Measurements from ENCODE around the gene ECSCR. TPM values are rescaled to one million over a fixed set of nuclear protein-coding genes. Genes with fewer than 3 reads are reported as not detected.

ECSCR gene
- total RNA-seq, 1 donor from 2014 or later, result 37.1 TPM

DNA sequence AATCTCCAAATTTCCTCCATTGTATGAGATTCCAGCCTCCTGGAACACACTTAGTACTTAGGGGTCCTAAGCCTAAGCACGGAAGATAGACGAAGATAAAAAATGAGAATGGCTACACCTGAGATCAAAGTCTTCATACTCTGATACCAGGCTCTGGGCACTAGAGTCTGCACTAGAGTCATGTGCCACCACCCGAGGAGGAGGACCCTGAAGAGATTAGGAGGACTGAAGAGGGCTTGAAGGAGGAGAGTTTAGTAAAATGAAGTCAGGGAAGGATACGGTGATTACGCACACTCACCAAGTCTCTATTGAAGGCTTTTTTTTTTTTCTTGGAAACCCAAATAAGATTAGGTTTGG lies 58.1 kb downstream of the ECSCR start:
- H3K4me3 ChIP-seq, result peak overlapping the region in 1 of 2 donors; percentile 40
- H3K4me1 ChIP-seq, result peaks cover 16% of the 10 kb centered on the region
- intact Hi-C loops (cut with DNase I), result no loop called here
- H3K27ac ChIP-seq, result peak overlapping the region; percentile 82
- no peak for TF ChIP-seq POLR2A (IDR thresholded peaks at IDR 0.05)
- TF ChIP-seq POLR2AphosphoS5 (IDR thresholded peaks at IDR 0.05; ENCODE audit: insufficient read depth in 1 of 2, low read depth in 1 of 2), result no peak
- no peak for TF ChIP-seq CTCF (IDR thresholded peaks at IDR 0.05)
- no peaks in the 10 kb centered on the region for H3K9me3 ChIP-seq
- DNase-seq (ENCODE audit: extremely low spot score in 2 of 2), result no peak
- H3K27me3 ChIP-seq, result no peaks in the 10 kb centered on the region
- no peaks in the 10 kb centered on the region for H3K36me3 ChIP-seq

GRCh38 chr5:139403787-139404483 lies 58.6 kb downstream of the ECSCR start, which contains the start of gene SPATA24:
SPATA24 (minus strand) TSS chr5:139404089; CDS start chr5:139404060, 29 bp downstream.
- TF ChIP-seq POLR2A (IDR thresholded peaks at IDR 0.05), result peak in 1 of 2 donors; percentile 8
- TF ChIP-seq CTCF (IDR thresholded peaks at IDR 0.05), result no peak
- peak; percentile 90 for TF ChIP-seq POLR2AphosphoS5 (IDR thresholded peaks at IDR 0.05; ENCODE audit: insufficient read depth in 1 of 2, low read depth in 1 of 2)
- H3K9me3 ChIP-seq, result no peaks in the 10 kb centered on the region
- intact Hi-C loops (cut with DNase I), result no loop called here

DNA sequence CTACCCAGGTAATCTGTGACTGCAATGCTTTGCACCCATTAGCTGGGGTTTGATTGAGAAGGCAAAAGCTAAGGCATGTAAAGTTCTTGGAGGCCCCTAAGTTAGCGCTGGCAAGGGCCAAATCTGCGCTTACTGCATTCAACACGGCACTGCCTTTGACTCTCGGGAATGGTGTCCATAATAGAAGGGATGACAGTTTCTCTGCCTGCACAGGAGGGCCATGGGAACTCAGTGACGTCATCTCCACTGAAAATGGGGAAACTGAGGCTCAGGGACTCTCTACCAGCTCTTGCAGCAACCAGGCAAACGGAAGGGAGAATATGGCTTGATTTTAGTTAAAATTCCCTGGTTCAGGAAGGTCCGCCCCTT lies 59.1 kb downstream of the ECSCR start:
- Histone ChIP-seq H3K27ac (peak overlapping the region; percentile 82), H3K4me3 (peak overlapping the region; percentile 40 to 50), H3K36me3 (no peaks in the 10 kb centered on the region), H3K27me3 (no peaks in the 10 kb centered on the region), H3K4me1 (peaks cover 16% of the 10 kb centered on the region), H3K9me3 (no peaks in the 10 kb centered on the region)
- no peak for TF ChIP-seq CTCF (IDR thresholded peaks at IDR 0.05)
- TF ChIP-seq POLR2A (IDR thresholded peaks at IDR 0.05), result no peak
- TF ChIP-seq POLR2AphosphoS5 (IDR thresholded peaks at IDR 0.05; ENCODE audit: insufficient read depth in 1 of 2, low read depth in 1 of 2), result no peak
- no peak for DNase-seq (ENCODE audit: extremely low spot score in 2 of 2)
- intact Hi-C loops (cut with DNase I), result no loop called here

More at GRCh38 chr5:139403787-139404483, 58.6 kb downstream of the ECSCR start, which contains the start of gene SPATA24:
- peaks cover 16% of the 10 kb centered on the region for H3K4me1 ChIP-seq
- peak in 1 of 2 donors; percentile 97 for DNase-seq (ENCODE audit: extremely low spot score in 2 of 2)
- H3K36me3 ChIP-seq, result no peaks in the 10 kb centered on the region
- H3K4me3 ChIP-seq, result peak within 1 kb of the TSS; percentile 40 to 50
- peak within 1 kb of the TSS; percentile 82 for H3K27ac ChIP-seq
- no peaks in the 10 kb centered on the region for H3K27me3 ChIP-seq

- intact Hi-C loops (cut with DNase I), result no loop called here
- TF ChIP-seq CTCF (IDR thresholded peaks at IDR 0.05), result no peak
- TF ChIP-seq POLR2A (IDR thresholded peaks at IDR 0.05), result no peak
- no peak for TF ChIP-seq POLR2AphosphoS5 (IDR thresholded peaks at IDR 0.05; ENCODE audit: insufficient read depth in 1 of 2, low read depth in 1 of 2)
- Histone ChIP-seq H3K4me1 (peaks cover 16% of the 10 kb centered on the region), H3K27me3 (no peaks in the 10 kb centered on the region), H3K9me3 (no peaks in the 10 kb centered on the region), H3K27ac (peak overlapping the region; percentile 82), H3K36me3 (no peaks in the 10 kb centered on the region), H3K4me3 (no peak overlapping the region)
- no peak for DNase-seq (ENCODE audit: extremely low spot score in 2 of 2)
Observed at GRCh38 chr5:139402561-139403158, 59.9 kb downstream of the ECSCR start.

- Histone ChIP-seq H3K4me3 (no peak overlapping the region), H3K27me3 (no peaks in the 10 kb centered on the region), H3K27ac (no peak overlapping the region), H3K4me1 (peaks cover 16% of the 10 kb centered on the region), H3K36me3 (no peaks in the 10 kb centered on the region), H3K9me3 (no peaks in the 10 kb centered on the region)
- no peak for DNase-seq (ENCODE audit: extremely low spot score in 2 of 2)
- intact Hi-C loops (cut with DNase I), result no loop called here
- TF ChIP-seq POLR2AphosphoS5 (IDR thresholded peaks at IDR 0.05; ENCODE audit: insufficient read depth in 1 of 2, low read depth in 1 of 2) (no peak), CTCF (IDR thresholded peaks at IDR 0.05) (no peak)
Observed at GRCh38 chr5:139401546-139401945, 61.0 kb downstream of the ECSCR start.

Measured in vagina (tissue), 2 donors.